Neural progenitor cell (in vitro differentiated cells): ENCODE data around the gene PITPNM1.

Experiments used
- EZH2 ChIP-seq: fragments of 200-600 bp; sonication (generic); IDR thresholded peaks from 2 replicates; pipeline ENCODE4 v1.6.1; 2017; ENCODE audit warnings: antibody characterized with exemption, mild to moderate bottlenecking, moderate library complexity
- EZH2phosphoT487 ChIP-seq: fragments of 200-600 bp; sonication (generic); IDR thresholded peaks from 2 replicates; pipeline ENCODE4 v1.6.1; 2017; ENCODE audit warnings: antibody characterized with exemption
- TF ChIP-seq, protein P1 (sequence below): fragments of 200-600 bp; sonication (generic); IDR thresholded peaks from 2 replicates; pipeline ENCODE4 v1.5.1; 2017; ENCODE audit warnings: antibody characterized with exemption, mild to moderate bottlenecking

DNA sequence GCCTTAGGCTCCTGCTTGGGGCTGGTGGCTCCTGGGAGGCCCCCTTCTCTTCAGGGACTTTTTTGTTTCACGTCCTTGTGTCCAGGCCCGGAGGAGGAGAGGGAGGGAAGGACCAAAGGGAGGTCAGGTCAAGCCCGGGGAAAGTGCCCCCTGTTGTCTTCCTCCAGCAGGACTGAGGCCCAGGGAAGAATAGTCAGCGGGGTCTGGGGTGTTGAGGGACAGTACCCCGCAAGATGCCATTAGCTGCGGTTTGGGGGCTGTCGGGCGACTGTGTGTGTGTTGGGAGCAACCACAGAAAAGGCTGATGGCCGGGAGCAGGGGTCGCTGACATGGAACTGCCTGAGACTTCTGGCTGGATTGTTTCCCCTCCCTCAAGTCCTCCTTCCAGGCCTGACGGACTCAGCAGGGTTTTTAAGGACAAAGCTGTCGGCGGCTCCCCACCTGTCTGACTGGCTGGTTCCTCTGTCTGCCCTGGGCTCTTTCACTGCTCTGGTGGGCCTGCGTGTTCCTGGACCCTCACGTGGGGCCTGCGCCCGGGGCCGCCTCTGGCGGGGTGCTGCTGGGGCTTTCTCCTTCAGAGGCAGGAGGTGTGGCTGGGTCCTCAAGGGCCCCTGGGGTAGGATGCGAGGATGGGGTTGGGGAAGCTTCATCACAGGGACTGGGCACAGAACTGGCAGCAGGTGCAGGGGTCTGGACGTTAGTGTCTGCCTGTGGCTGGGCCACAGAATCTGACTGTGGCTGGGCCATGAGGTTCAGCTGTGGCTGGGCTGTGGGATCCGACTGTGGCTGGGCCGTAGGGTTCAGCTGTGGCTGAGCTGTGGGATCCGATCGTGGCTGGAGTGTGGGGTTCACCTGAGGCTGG lies 54.1 kb downstream of the PITPNM1 start:
- TF ChIP-seq, protein P1, sequence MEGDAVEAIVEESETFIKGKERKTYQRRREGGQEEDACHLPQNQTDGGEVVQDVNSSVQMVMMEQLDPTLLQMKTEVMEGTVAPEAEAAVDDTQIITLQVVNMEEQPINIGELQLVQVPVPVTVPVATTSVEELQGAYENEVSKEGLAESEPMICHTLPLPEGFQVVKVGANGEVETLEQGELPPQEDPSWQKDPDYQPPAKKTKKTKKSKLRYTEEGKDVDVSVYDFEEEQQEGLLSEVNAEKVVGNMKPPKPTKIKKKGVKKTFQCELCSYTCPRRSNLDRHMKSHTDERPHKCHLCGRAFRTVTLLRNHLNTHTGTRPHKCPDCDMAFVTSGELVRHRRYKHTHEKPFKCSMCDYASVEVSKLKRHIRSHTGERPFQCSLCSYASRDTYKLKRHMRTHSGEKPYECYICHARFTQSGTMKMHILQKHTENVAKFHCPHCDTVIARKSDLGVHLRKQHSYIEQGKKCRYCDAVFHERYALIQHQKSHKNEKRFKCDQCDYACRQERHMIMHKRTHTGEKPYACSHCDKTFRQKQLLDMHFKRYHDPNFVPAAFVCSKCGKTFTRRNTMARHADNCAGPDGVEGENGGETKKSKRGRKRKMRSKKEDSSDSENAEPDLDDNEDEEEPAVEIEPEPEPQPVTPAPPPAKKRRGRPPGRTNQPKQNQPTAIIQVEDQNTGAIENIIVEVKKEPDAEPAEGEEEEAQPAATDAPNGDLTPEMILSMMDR, result no peak
- no peak for TF ChIP-seq EZH2
- no peak for TF ChIP-seq EZH2phosphoT487
